Smooth muscle cell (in vitro differentiated cells): ENCODE results near the gene TENM4. TPM values are rescaled to one million over a fixed set of nuclear protein-coding genes. Genes with fewer than 3 reads are reported as not detected.

ENCODE experiments used
- DNase-seq: peaks from one replicate; lab custom pipeline; 2025; ENCODE audit not compliant: unreplicated experiment; lab: John Stamatoyannopoulos, UW
- H2AFZ ChIP-seq: fragments of 200-600 bp; sonication (generic); 2 replicates; pipeline ENCODE4 v1.6.0; 2016; ENCODE audit warnings: antibody characterized with exemption, low read depth, mild to moderate bottlenecking
- H3F3A ChIP-seq: fragments of 200-600 bp; sonication (generic); 2 replicates; pipeline ENCODE4 v1.6.0; 2017; ENCODE audit warnings: antibody characterized with exemption, low read depth
- H3K27ac ChIP-seq: fragments of 200-600 bp; sonication (generic); 2 replicates; pipeline ENCODE4 v1.5.1; 2016; ENCODE audit warnings: low read depth, mild to moderate bottlenecking
- H3K27me3 ChIP-seq: fragments of 200-600 bp; sonication (generic); 2 replicates; pipeline ENCODE4 v1.6.1; 2016; ENCODE audit warnings: low read depth, mild to moderate bottlenecking
- H3K36me3 ChIP-seq: fragments of 200-600 bp; sonication (generic); 2 replicates; pipeline ENCODE4 v1.5.1; 2016; ENCODE audit warnings: low read depth
- H3K4me1 ChIP-seq: fragments of 200-600 bp; sonication (generic); 2 replicates; pipeline ENCODE4 v1.5.1; 2016; ENCODE audit warnings: low read depth
- H3K4me2 ChIP-seq: fragments of 200-600 bp; sonication (generic); 2 replicates; pipeline ENCODE4 v1.6.0; 2016; ENCODE audit warnings: mild to moderate bottlenecking
- H3K4me3 ChIP-seq: fragments of 200-600 bp; sonication (generic); 2 replicates; pipeline ENCODE4 v1.5.1; 2016; ENCODE audit warnings: mild to moderate bottlenecking
- H3K79me2 ChIP-seq: fragments of 200-600 bp; sonication (generic); 2 replicates; pipeline ENCODE4 v1.6.0; 2016; ENCODE audit warnings: low read depth, mild to moderate bottlenecking
- H3K9ac ChIP-seq: fragments of 200-600 bp; sonication (generic); 2 replicates; pipeline ENCODE4 v1.6.0; 2016; ENCODE audit warnings: low read depth
- H3K9me3 ChIP-seq: fragments of 200-600 bp; sonication (generic); replicated peaks from 2 replicates; pipeline ENCODE4 v1.5.1; 2016; ENCODE audit warnings: low read depth
- H4K20me1 ChIP-seq: fragments of 200-600 bp; sonication (generic); 2 replicates; pipeline ENCODE4 v1.6.0; 2016; ENCODE audit warnings: low read depth
- WGBS: methylation state at CpG from one replicate; pipeline ENCODE4 v1.1.7; 2016; ENCODE audit warnings: low lambda C conversion rate; 5-methylcytosine and 5-hydroxymethylcytosine counted together
- polyA plus RNA-seq: library from polyadenylated mRNA; unstranded; fragments of >200 nt; fragmentation: Nextera tagmentation; extraction: Ambion mirVana; gene quantifications from 2 replicates; pipeline ENCODE4 v1.2.1, GENCODE V29; 2016
- total RNA-seq: library from RNA; depleted of rRNA; stranded (reverse); fragments of >200 nt; gene quantifications from 2 replicates; pipeline ENCODE4 v1.2.3, GENCODE V29; 2014
- TF ChIP-seq, protein P1 (sequence below): fragments of 200-600 bp; sonication (generic); IDR thresholded peaks from 2 replicates; pipeline ENCODE4 v1.5.1; 2017; ENCODE audit warnings: borderline replicate concordance, mild to moderate bottlenecking, antibody characterized with exemption; ENCODE audit not compliant: insufficient read depth, poor library complexity, severe bottlenecking

Gene TENM4
- total and polyA plus RNA-seq, 2 experiments from 2014 or later = 31.6 to 38.2 TPM

- H3K9me3 ChIP-seq = no peaks in the 10 kb centered on the region
- DNase-seq = no peak
- no peak overlapping the region for H3K27ac ChIP-seq
- H3K4me3 ChIP-seq = no peak overlapping the region
- no peak overlapping the region for H3K4me2 ChIP-seq
- peaks cover 17% of the 10 kb centered on the region for H4K20me1 ChIP-seq
- no peak overlapping the region for H2AFZ ChIP-seq
- H3K4me1 ChIP-seq = no peaks in the 10 kb centered on the region
- 58% methylated on average over 2 of the region's 2 CpGs for WGBS
- TF ChIP-seq, protein P1, sequence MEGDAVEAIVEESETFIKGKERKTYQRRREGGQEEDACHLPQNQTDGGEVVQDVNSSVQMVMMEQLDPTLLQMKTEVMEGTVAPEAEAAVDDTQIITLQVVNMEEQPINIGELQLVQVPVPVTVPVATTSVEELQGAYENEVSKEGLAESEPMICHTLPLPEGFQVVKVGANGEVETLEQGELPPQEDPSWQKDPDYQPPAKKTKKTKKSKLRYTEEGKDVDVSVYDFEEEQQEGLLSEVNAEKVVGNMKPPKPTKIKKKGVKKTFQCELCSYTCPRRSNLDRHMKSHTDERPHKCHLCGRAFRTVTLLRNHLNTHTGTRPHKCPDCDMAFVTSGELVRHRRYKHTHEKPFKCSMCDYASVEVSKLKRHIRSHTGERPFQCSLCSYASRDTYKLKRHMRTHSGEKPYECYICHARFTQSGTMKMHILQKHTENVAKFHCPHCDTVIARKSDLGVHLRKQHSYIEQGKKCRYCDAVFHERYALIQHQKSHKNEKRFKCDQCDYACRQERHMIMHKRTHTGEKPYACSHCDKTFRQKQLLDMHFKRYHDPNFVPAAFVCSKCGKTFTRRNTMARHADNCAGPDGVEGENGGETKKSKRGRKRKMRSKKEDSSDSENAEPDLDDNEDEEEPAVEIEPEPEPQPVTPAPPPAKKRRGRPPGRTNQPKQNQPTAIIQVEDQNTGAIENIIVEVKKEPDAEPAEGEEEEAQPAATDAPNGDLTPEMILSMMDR = no peak
- H3K9ac ChIP-seq = no peak overlapping the region
- no peaks in the 10 kb centered on the region for H3K27me3 ChIP-seq
- H3K79me2 ChIP-seq = peaks cover 16% of the 10 kb centered on the region
- H3K36me3 ChIP-seq = no peaks in the 10 kb centered on the region
- H3F3A ChIP-seq = peaks cover 9% of the 10 kb centered on the region
Measured at GRCh38 chr11:79332017-79332416, 108.8 kb downstream of the TENM4 start.

DNA sequence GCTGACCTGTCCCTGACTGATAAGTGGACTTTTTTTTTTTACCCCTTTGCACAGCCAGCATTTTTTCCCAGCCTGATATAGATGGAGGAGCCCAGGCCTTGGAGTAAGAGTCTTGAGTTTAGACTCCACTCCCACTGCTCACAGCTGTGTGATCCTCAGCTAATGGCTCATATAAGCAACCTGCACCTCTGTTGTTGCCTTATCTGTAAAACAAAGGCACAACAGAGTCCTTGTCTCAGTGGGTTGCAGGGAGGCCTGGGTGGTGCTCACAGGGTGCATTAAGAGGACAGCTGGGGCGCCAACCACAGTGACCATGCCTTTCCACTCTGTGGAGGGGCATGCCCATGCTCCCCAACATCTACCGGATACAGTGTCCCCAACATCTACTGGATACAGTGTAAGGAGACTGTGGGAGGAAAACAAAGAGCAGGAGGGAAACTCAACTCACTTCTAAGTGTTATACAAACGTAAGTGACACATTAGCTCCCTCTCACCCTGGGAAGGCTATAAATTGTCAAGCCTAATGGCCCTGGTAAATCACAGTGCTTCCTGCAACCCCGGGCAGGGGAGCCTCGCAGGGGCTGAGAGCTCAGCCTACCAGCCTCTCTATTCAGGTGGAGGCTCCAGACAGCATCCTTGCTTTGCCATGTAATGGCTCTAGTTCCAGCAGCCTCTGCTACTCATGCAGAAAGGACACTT is 109.5 kb downstream of the TENM4 start:
- H3K27ac ChIP-seq = no peak overlapping the region
- TF ChIP-seq, protein P1 = no peak

DNA sequence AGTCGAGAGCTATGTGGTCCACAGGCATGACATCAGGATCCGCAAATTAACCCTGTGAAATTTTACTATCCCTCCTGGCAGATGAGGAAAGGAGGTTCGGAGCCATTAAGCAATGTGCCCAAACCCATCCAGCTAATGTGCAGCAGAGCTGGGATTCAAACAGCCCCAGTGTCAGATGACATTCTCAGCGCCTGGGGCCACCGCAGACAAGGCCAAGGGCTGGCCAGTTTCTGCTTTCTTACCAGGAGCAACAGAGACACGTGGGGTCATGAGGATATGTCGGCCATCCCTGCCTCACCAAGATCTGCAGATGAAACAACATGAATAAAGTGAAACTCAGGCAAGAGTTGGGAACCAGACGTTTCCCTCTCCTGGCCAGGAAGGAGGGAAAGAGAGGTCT is 110.2 kb downstream of the TENM4 start:
- peaks cover 20% of the 10 kb centered on the region for H3K79me2 ChIP-seq
- DNase-seq = no peak
- H3K27me3 ChIP-seq = no peaks in the 10 kb centered on the region
- 75% methylated on average over 8 of the region's 8 CpGs for WGBS
- no peaks in the 10 kb centered on the region for H3K4me1 ChIP-seq
- no peak overlapping the region for H2AFZ ChIP-seq
- no peak overlapping the region for H3K9ac ChIP-seq
- peak overlapping the region; percentile 26 for H3K4me2 ChIP-seq
- H3K27ac ChIP-seq = peak overlapping the region; percentile 3
- H4K20me1 ChIP-seq = peaks cover 29% of the 10 kb centered on the region
- H3K9me3 ChIP-seq = no peaks in the 10 kb centered on the region
- H3K36me3 ChIP-seq = no peaks in the 10 kb centered on the region
- H3K4me3 ChIP-seq = no peak overlapping the region
- H3F3A ChIP-seq = no peaks in the 10 kb centered on the region
- TF ChIP-seq, protein P1 = no peak

More for the DNA sequence above, 109.5 kb downstream of the TENM4 start:
- peaks cover 5% of the 10 kb centered on the region for H3F3A ChIP-seq
- H4K20me1 ChIP-seq = peaks cover 22% of the 10 kb centered on the region
- no peaks in the 10 kb centered on the region for H3K4me1 ChIP-seq
- peaks cover 18% of the 10 kb centered on the region for H3K79me2 ChIP-seq
- 71% methylated on average over 5 of the region's 5 CpGs for WGBS
- H3K4me3 ChIP-seq = no peak overlapping the region
- no peaks in the 10 kb centered on the region for H3K9me3 ChIP-seq
- H3K36me3 ChIP-seq = no peaks in the 10 kb centered on the region
- peak overlapping the region; percentile 26 for H3K4me2 ChIP-seq
- H2AFZ ChIP-seq = no peak overlapping the region
- no peak for DNase-seq
- H3K27me3 ChIP-seq = no peaks in the 10 kb centered on the region
- no peak overlapping the region for H3K9ac ChIP-seq

DNA sequence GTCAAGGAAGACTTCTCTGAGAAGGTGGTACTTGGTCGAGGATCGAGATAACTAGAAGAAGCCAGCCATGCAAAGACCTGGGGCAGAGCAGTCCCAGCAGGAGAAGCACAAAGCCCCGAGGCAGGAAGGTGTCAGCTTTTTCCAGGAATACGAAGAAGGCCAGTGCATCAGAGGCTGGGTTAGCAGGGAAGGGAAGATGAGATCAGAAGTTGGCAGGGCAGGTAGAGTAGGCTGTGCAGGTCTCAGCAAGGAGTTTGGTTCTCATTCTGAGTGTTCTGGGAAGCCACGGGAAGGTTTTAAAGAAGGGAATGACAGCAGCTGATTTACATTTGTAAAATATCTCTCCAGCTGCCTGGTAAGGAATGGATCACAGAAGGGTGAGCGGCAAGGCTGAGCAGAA is 111.3 kb downstream of the TENM4 start:
- Histone ChIP-seq H3K4me2 (no peak overlapping the region), H3K36me3 (no peaks in the 10 kb centered on the region), H3F3A (no peaks in the 10 kb centered on the region), H3K4me3 (no peak overlapping the region), H4K20me1 (peaks cover 39% of the 10 kb centered on the region), H3K9ac (no peak overlapping the region), H3K4me1 (no peaks in the 10 kb centered on the region), H3K27me3 (no peaks in the 10 kb centered on the region), H2AFZ (no peak overlapping the region), H3K9me3 (no peaks in the 10 kb centered on the region), H3K27ac (no peak overlapping the region), H3K79me2 (peaks cover 20% of the 10 kb centered on the region)
- 84% methylated on average over 6 of the region's 6 CpGs for WGBS
- TF ChIP-seq, protein P1 = no peak
- DNase-seq = no peak
